Breast epithelium (tissue), 3 donors: ENCODE measurements around the gene ELOVL5.

Experiments
- CTCF ChIP-seq, 3 donors: fragments of 450-650 bp; IDR thresholded peaks; one replicate each; pipeline ENCODE4 v1.5.1; 2016 to 2017; ENCODE audit warnings: antibody characterized with exemption in 3 of 3, mild to moderate bottlenecking in 3 of 3, moderate library complexity in 3 of 3
- POLR2A ChIP-seq: fragments of 450-650 bp; IDR thresholded peaks from one replicate; pipeline ENCODE4 v1.6.1; 2016; ENCODE audit warnings: antibody characterized with exemption, mild to moderate bottlenecking, moderate library complexity
- POLR2AphosphoS5 ChIP-seq, 3 donors: sonication (generic); formaldehyde crosslinking; IDR thresholded peaks; one replicate each; pipeline ENCODE4 v1.6.1; 2017; ENCODE audit warnings: antibody characterized with exemption in 3 of 3

- no peak for TF ChIP-seq CTCF (IDR thresholded peaks at IDR 0.05)
- peak; percentile 52 for TF ChIP-seq POLR2A
- peak; percentile 74 to 91 (median 88) for TF ChIP-seq POLR2AphosphoS5 (IDR thresholded peaks at IDR 0.05)
Measured at GRCh38 chr6:53348371-53349208, at the start of gene ELOVL5.
